ENCODE data around the gene PLSCR3. TPM values are rescaled to one million over a fixed set of nuclear protein-coding genes. Genes with fewer than 3 reads are reported as not detected.

The PLSCR3 gene
- total RNA-seq, 1 experiment from 2014 or later, result 31.5 TPM

- no peak overlapping the region for H2BK12ac ChIP-seq (ENCODE audit: insufficient read length, low read depth, low read length)
- no peak overlapping the region for H3K18ac ChIP-seq (ENCODE audit: insufficient read length, low read depth, low read length)
- no peaks in the 10 kb centered on the region for H3K79me1 ChIP-seq (ENCODE audit: insufficient read depth, low read depth, low read length, poor library complexity, severe bottlenecking)
- H3K27ac Mint-ChIP-seq, result peak overlapping the region in 1 of 3 experiments; percentile 47; a peak in 2 of 7 replicates
- no peak overlapping the region; a peak in 1 of 5 replicates for H3K4me3 Mint-ChIP-seq
- H3K79me2 ChIP-seq (ENCODE audit: insufficient read depth, low read length), result no peaks in the 10 kb centered on the region
- peaks cover 8 to 30% (median 30%) of the 10 kb centered on the region in 3 experiments; a peak in 6 of 7 replicates for H3K36me3 Mint-ChIP-seq (ENCODE audit: insufficient read depth in 1 of 3, low read depth in 3 of 3)
- H3K14ac ChIP-seq (ENCODE audit: insufficient read depth, low read length), result no peak overlapping the region
- H3K4ac ChIP-seq (ENCODE audit: low read depth, low read length), result no peak overlapping the region
- no peak overlapping the region for H2AK5ac ChIP-seq (ENCODE audit: insufficient read length, low read length)
- no peaks in the 10 kb centered on the region for H3K9me3 Mint-ChIP-seq
- DNase-seq, result no peak
- H2BK15ac ChIP-seq (ENCODE audit: low read depth, low read length), result no peak overlapping the region
- H3K27me3 ChIP-seq (ENCODE audit: insufficient read depth, low read length), result no peaks in the 10 kb centered on the region
- no peaks in the 10 kb centered on the region for H3K27me3 Mint-ChIP-seq (ENCODE audit: low read depth)
- no peak overlapping the region for H3K56ac ChIP-seq (ENCODE audit: insufficient read length, low read depth, low read length)
- H3K4me1 ChIP-seq (ENCODE audit: insufficient read depth, low read length), result no peaks in the 10 kb centered on the region
- no peak overlapping the region for H3K27ac ChIP-seq (ENCODE audit: insufficient read length, low read depth, low read length)
- H4K91ac ChIP-seq (ENCODE audit: insufficient read length, low read depth, low read length), result no peak overlapping the region
- H3T11ph ChIP-seq (ENCODE audit: low read length), result no peak overlapping the region
- no peak overlapping the region for H2BK5ac ChIP-seq (ENCODE audit: insufficient read length, low read length)
- H2AFZ ChIP-seq (ENCODE audit: low read length), result no peak overlapping the region
- no peak overlapping the region for H2BK20ac ChIP-seq (ENCODE audit: low read depth, low read length, poor library complexity, severe bottlenecking)
- no peaks in the 10 kb centered on the region for H4K20me1 ChIP-seq (ENCODE audit: control insufficient read depth, insufficient read depth, insufficient read length)
- no peak overlapping the region for H2BK120ac ChIP-seq (ENCODE audit: low read depth, low read length, poor library complexity, severe bottlenecking)
- H3K9me3 ChIP-seq (ENCODE audit: control insufficient read depth, low read depth, low read length), result no peaks in the 10 kb centered on the region
- peaks cover 9 to 26% of the 10 kb centered on the region in 2 experiments for H3K4me1 Mint-ChIP-seq
- H3K23me2 ChIP-seq (ENCODE audit: insufficient read length, low read depth, low read length, poor library complexity, severe bottlenecking), result no peaks in the 10 kb centered on the region
- no peak overlapping the region for H3K4me2 ChIP-seq (ENCODE audit: insufficient read depth, insufficient read length, low read length)
- no peak overlapping the region for H4K5ac ChIP-seq (ENCODE audit: insufficient read length, low read depth, low read length)
- no peak overlapping the region for H3K9ac ChIP-seq (ENCODE audit: extremely low read depth, insufficient read length, low read length)
- H3K23ac ChIP-seq (ENCODE audit: insufficient read length, low read depth, low read length), result no peak overlapping the region
- TF ChIP-seq CTCF (conservative IDR thresholded peaks at IDR 0.05), result no peak
- no CpG with 5 or more reads among the region's 18 CpGs for WGBS (ENCODE audit: extremely low coverage, insufficient read length, low lambda C conversion rate)
- H4K8ac ChIP-seq (replicated peaks; ENCODE audit: insufficient read length, low read depth, low read length), result no peak overlapping the region
Observed at GRCh38 chr17:7418472-7419152, 24.3 kb upstream of the PLSCR3 start.

Measured in H9 (cell line).